Right renal cortex interstitium (tissue), 3 donors: Measurements from ENCODE around the gene RUNX3. TPM values are rescaled to one million over a fixed set of nuclear protein-coding genes. Genes with fewer than 3 reads are reported as not detected.

Experiments used
- polyA plus RNA-seq, 3 donors: library from polyadenylated mRNA; unstranded; fragments of 120-200 nt; gene quantifications; one replicate each; pipeline ENCODE4 v1.2.1, GENCODE V29; 2013; ENCODE audit not compliant: insufficient read length in 3 of 3

RUNX3 gene
- polyA plus RNA-seq, 3 donors: 0.31 to 0.69 (median 0.54) TPM

Other genes starting within 250 kb of the RUNX3 start
- gene CLIC4, start 184.8 kb downstream of the RUNX3 start, polyA plus RNA-seq: 100 to 1,000 TPM; 189 to 210 (median 190) TPM